Measurements from ENCODE around the gene DPP8.

Gene DPP8

GRCh38 chr15:65423976-65424679, 93.4 kb downstream of the DPP8 start:
- no peak for DNase-seq

- DNase-seq: no peak
Measured at GRCh38 chr15:65423150-65423975, 94.1 kb downstream of the DPP8 start.

GRCh38 chr15:65421360-65422215, 95.9 kb downstream of the DPP8 start:
- no peak for DNase-seq

- no peak for DNase-seq
Measured at GRCh38 chr15:65420975-65421359, 96.5 kb downstream of the DPP8 start.

- DNase-seq: no peak
Measured at GRCh38 chr15:65418596-65418995, 98.9 kb downstream of the DPP8 start.

- DNase-seq: no peak
Measured at GRCh38 chr15:65416845-65417416, 100.6 kb downstream of the DPP8 start.

- DNase-seq: no peak
Measured at GRCh38 chr15:65414841-65415621, 102.5 kb downstream of the DPP8 start.

- DNase-seq: no peak
Measured at GRCh38 chr15:65413760-65414144, 103.7 kb downstream of the DPP8 start.

GRCh38 chr15:65413051-65413759, 104.3 kb downstream of the DPP8 start:
- no peak for DNase-seq

GRCh38 chr15:65412556-65412955, 104.9 kb downstream of the DPP8 start:
- no peak for DNase-seq

- no peak for DNase-seq
Measured at GRCh38 chr15:65411465-65412071, 105.9 kb downstream of the DPP8 start.

- no peak for DNase-seq
Measured at GRCh38 chr15:65410972-65411371, 106.5 kb downstream of the DPP8 start.

GRCh38 chr15:65410036-65410435, 107.5 kb downstream of the DPP8 start:
- no peak for DNase-seq

GRCh38 chr15:65409036-65409631, 108.4 kb downstream of the DPP8 start:
- no peak for DNase-seq

GRCh38 chr15:65408324-65409035, 109.0 kb downstream of the DPP8 start:
- no peak for DNase-seq

- DNase-seq: no peak
Measured at GRCh38 chr15:65406424-65407000, 111.0 kb downstream of the DPP8 start.

- DNase-seq: no peak
Measured at GRCh38 chr15:65405791-65406423, 111.6 kb downstream of the DPP8 start.

GRCh38 chr15:65404186-65404872, 113.2 kb downstream of the DPP8 start:
- no peak for DNase-seq
